ENCODE results near the gene LGR6. TPM values are rescaled to one million over a fixed set of nuclear protein-coding genes. Genes with fewer than 3 reads are reported as not detected.

The LGR6 gene
- total RNA-seq, 1 experiment from 2014 or later, result 1.0 TPM

- no peak overlapping the region for H3K4me3 Mint-ChIP-seq
Measured at GRCh38 chr1:202305168-202305567, 111.6 kb downstream of the LGR6 start.

More at GRCh38 chr1:202305168-202305567, 111.6 kb downstream of the LGR6 start:
- Histone ChIP-seq H3K4ac (ENCODE audit: low read depth, low read length) (no peak overlapping the region), H3K4me1 (ENCODE audit: insufficient read depth, low read length) (no peaks in the 10 kb centered on the region), H2AK5ac (ENCODE audit: insufficient read length, low read length) (no peak overlapping the region), H4K91ac (ENCODE audit: insufficient read length, low read depth, low read length) (no peak overlapping the region), H3K56ac (ENCODE audit: insufficient read length, low read depth, low read length) (no peak overlapping the region), H2BK20ac (ENCODE audit: low read depth, low read length, poor library complexity, severe bottlenecking) (no peak overlapping the region), H2BK12ac (ENCODE audit: insufficient read length, low read depth, low read length) (no peak overlapping the region), H3K23ac (ENCODE audit: insufficient read length, low read depth, low read length) (no peak overlapping the region), H2BK5ac (ENCODE audit: insufficient read length, low read length) (no peak overlapping the region), H2BK15ac (ENCODE audit: low read depth, low read length) (no peak overlapping the region), H3K27me3 (ENCODE audit: insufficient read depth, low read length) (no peaks in the 10 kb centered on the region), H4K5ac (ENCODE audit: insufficient read length, low read depth, low read length) (no peak overlapping the region), H4K8ac (replicated peaks; ENCODE audit: insufficient read length, low read depth, low read length) (no peak overlapping the region), H3K4me2 (ENCODE audit: insufficient read depth, insufficient read length, low read length) (no peak overlapping the region), H3K79me2 (ENCODE audit: insufficient read depth, low read length) (no peaks in the 10 kb centered on the region), H3K27ac (ENCODE audit: insufficient read length, low read depth, low read length) (no peak overlapping the region), H3T11ph (ENCODE audit: low read length) (no peak overlapping the region), H2BK120ac (ENCODE audit: low read depth, low read length, poor library complexity, severe bottlenecking) (no peak overlapping the region), H3K14ac (ENCODE audit: insufficient read depth, low read length) (no peak overlapping the region), H3K18ac (ENCODE audit: insufficient read length, low read depth, low read length) (no peak overlapping the region), H4K20me1 (ENCODE audit: control insufficient read depth, insufficient read depth, insufficient read length) (no peaks in the 10 kb centered on the region), H3K23me2 (ENCODE audit: insufficient read length, low read depth, low read length, poor library complexity, severe bottlenecking) (no peaks in the 10 kb centered on the region), H3K9me3 (ENCODE audit: control insufficient read depth, low read depth, low read length) (no peaks in the 10 kb centered on the region), H2AFZ (ENCODE audit: low read length) (no peak overlapping the region), H3K79me1 (ENCODE audit: insufficient read depth, low read depth, low read length, poor library complexity, severe bottlenecking) (no peaks in the 10 kb centered on the region), H3K9ac (ENCODE audit: extremely low read depth, insufficient read length, low read length) (no peak overlapping the region)
- no peaks in the 10 kb centered on the region for H3K36me3 Mint-ChIP-seq (ENCODE audit: insufficient read depth in 1 of 3, low read depth in 3 of 3)
- no peak overlapping the region for H3K27ac Mint-ChIP-seq
- no CpG with 5 or more reads among the region's 1 CpG for WGBS (ENCODE audit: extremely low coverage, insufficient read length, low lambda C conversion rate)
- H3K27me3 Mint-ChIP-seq (ENCODE audit: low read depth), result no peaks in the 10 kb centered on the region; the same call in 1 of the 2 replicates
- DNase-seq, result no peak
- TF ChIP-seq CTCF (conservative IDR thresholded peaks at IDR 0.05), result no peak
- H3K4me1 Mint-ChIP-seq, result peaks cover 0 to 5% of the 10 kb centered on the region in 2 experiments; a peak in 2 of 4 replicates
- H3K9me3 Mint-ChIP-seq, result no peaks in the 10 kb centered on the region

Measured in H9 (cell line).